HG02981 (cell line): ENCODE data around the gene DCXR.
A peak's percentile ranks its signal among the peaks of the same experiment; 100 is the strongest.

ENCODE experiments used
- ATAC-seq: cut with Tn5 transposase; IDR thresholded peaks from one replicate; pipeline ENCODE4 v1.9.1; 2021; ENCODE audit warnings: mild to moderate bottlenecking, moderate library complexity; ENCODE audit not compliant: unreplicated experiment

The DCXR gene

DNA sequence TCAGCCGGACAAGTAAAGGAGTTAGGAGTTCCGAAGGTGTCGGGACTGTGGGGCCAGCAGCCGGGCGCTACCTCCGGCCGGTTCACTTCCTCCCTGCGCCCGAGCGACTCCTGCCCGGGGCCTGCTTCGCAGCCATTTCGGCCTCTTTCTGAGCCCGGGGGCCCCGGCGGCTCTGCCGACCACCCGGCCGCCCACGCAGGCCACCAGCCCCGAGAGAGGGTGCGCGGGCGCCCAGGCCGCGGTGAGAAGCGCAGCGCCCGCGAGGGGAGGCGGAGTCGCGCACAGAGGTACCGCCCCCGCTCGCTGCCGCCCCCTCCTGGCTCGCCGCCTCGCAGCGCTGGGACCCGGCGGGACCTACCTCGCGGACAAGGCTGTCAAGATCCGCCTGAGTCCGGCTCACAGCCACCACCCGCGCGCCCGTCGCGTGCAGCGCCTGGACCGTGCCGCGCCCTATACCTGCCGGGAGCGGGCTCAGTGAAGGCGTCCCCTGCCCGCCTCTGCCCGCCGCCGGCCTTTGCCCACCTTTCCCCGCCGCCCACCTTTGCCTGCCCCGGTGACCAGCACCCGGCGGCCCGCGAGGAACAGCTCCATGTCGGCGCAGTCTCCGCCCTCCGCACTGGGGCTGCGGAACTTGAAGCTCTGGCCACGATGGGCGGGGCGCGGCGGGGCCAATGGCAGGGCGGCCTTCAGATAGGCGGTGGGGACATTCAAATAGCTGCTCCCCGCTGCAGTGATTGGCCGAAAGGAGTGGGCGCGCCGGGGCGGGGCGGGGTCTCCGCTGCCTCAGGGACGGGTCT lies at the start of gene DCXR:
Gene DCXR (minus strand): TSS at position 606 of the 797 bp plus-strand sequence. CDS start 15 bp downstream, at position 591.
- peak; percentile 85 for ATAC-seq

GRCh38 chr17:82085931-82086764 lies 48.7 kb upstream of the DCXR start:
- no peak for ATAC-seq

DNA sequence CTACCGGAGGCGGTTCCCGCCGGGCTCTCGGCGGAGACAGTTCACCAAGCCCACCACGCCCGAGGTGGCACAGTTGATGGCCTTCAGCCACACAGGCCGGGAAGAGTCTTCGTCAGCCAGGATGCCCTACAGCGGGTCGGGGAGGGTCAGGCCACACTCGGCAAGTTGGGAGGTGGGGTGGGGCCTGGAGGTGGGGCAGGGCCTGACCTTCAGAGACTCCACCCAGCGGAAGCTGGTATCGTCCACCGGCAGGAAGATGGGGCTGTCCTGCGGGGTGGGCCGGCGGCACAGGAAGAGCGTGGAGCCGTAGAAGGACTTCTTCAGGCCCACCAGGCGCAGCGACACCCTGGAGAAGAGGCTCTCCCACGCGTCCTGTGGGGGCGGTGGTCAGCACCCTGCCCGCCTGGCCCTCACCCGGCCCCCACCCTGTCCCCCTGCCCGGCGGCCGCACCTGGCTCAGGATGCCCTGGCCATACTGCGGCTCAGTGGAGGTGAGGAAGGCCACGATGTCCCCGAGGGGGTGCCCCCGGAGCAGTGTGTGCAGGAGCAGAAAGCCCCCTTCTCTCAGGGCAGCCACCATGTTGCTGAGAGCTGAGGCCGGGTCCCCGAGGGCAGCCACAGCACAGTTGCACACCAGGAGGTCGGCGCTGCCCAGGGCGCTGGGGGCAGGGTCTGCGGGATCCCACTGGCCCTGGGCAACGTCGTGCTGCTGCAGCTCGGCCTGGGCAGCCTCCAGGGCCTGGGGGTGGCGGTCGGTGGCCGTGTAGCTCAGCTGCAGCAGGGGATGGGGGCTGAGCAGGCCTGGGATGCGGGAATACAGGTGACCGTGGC lies 47.7 kb upstream of the DCXR start:
- no peak for ATAC-seq

DNA sequence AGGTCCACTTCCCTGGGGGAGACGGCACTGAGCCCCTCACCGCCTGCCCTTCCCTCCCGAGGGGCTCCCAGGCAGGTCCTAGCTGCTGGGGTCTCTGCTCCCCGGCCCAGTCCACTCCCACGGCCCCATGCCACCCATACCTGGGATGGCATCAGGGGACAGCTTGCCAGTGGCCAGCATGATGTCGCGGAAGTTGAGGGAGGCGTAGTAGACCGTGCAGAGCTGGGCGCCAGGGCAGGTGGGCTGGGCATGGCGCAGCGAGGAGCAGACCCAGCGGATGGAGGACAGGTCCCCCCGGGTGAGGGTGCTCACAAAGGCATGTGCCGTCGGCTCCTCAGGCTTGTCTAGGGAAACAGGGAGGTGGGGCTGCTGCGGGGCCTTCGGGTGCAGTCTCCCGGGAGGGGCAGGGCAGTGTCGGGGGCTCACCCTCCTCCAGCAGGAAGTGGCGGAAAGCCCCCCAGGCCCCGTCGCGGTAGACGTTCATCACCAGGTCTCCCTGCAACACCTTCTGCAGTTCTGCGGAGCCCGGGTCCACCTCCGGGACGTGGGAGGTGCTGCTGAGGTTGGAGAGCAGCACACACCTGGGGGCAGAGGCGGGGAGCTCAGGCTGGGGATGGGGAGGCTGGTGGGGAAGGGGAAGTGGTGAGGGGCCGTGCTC lies 47.0 kb upstream of the DCXR start:
- ATAC-seq: no peak

DNA sequence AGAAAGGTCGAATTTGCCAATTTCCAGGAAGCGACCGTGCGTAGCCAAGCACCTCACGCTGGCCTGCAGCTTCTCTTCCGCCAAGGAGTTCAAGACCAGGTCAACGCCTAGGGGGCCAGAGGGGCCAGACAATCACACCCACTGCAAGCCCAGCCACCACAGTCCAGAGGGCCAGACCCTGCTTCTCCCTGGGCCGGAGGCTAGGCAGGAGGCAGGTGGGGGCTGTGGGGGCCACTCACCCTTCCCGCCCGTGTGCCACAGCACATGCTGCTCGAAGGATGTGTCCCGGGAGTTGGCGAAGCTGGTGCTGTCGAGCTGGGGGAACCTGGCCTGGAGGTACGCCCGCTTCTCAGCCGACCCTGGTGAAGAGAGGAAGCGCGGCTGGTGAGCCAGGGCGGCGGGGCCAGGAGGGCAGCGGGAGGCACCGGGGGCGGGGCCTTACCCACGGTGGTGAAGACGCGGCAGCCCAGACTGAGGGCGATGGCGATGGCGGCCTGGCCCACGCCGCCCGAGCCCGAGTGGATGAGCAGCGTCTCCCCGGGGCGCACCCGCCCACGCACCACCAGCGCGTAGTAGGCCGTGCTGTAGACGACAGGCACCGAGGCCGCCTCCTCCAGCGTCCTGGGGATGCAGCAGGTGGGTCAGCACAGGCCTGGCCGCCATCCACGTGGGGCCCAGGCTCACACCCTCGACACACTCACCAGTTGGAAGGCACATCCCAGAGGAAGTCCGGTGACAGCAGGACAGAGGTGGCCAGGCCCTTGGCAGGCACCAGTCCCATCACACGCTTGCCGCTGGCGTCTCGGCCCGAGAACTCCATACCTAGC lies 46.2 kb upstream of the DCXR start:
- ATAC-seq: no peak

DNA sequence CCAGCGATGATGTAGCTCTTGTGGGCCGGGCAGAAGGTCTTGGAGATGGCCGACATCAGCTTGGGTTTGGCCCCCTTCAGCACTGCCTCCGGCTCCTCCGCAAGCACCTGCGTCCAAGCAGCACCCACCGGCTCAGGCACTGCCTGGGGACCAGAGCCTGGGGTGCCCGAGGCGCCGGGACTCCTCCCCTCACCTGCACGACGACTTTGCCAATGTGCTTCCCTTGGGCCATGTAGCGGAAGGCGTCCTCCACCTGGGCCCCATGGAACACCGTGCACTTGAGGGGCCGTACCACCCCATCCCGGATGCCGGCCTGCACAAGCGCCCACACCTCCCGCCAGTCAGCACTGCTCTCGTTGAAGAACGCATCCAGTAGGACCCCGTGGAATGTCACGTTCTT lies 45.5 kb upstream of the DCXR start:
- ATAC-seq: no peak

DNA sequence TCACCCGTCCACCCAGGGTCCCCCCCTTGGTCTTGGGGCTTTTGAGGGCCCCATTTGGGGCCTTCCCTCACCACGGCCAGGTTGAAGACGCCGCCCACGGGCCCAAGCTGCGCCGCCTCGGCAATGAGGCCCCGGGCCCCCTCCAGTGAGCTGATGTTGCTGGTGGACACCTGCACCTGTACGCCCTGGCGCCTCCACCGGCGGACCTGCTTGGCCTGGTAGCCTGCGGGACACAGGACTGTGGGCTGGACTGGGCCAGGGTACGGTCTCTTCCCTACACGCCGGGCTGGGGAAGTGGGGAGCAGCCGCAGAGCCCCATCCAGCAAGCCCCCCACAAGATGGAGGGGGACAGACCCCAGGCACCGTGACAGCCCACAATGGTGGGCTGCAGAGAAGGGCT lies 45.0 kb upstream of the DCXR start:
- ATAC-seq: no peak

DNA sequence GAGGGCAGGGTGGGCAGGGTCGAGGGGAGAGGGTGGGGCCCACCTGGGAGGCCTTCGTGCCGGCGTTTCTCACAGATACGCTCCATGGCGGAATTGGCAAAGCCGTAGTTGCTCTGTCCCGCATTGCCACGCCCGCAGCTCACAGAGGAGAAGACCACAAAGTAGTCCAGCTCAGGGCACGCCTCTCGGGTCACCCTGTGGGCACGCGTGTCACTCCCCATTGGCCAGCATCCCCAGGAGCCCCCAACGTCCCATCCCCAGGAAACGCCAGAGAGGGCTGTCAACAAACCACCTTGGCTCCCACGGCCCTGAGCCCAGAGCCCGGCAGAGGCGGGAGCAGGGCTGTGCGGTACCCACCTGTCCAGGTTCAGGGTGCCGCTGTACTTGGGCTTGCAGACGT lies 44.5 kb upstream of the DCXR start:
- ATAC-seq: no peak

- ATAC-seq: no peak
Observed at GRCh38 chr17:82081546-82081945, 44.0 kb upstream of the DCXR start.

GRCh38 chr17:82080789-82081464 lies 43.4 kb upstream of the DCXR start:
- no peak for ATAC-seq

DNA sequence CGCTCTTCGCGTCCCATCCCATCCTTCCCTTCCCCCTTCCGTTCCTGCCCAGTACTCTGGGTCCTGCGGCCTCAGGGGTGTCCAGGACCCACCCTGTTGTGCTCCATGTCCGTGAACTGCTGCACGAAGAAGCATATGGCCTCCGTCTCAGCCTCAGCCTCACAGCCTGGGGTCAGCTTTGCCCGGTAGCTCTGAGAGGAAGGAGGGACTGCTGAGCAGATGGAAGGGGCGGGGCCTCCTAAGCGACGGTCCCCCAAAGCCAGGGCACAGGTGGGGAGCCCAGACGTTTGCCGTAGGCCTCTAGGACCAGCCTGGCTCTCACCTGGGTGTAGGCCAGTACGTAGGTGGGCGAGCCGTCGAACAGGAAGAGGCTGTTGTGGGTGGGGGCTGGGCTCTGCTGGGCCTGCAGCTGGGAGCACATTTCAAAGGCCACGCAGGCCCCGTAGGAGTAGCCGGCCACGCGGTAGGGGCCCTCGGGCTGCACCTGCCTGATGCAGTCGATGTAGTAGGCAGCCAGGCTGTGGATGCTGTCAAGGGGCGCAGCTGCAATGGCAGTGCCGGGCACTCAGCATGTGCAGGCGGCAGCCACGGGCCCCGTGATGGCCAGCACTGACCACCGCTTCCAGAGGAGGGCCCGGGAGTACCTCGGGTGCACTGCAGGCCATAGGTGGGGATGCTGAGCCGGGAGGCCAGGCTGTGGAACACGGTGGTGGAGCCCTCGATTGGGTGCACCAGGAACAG lies 42.7 kb upstream of the DCXR start:
- no peak for ATAC-seq

GRCh38 chr17:82079001-82079677 lies 41.6 kb upstream of the DCXR start:
- ATAC-seq: no peak

- no peak for ATAC-seq
Observed at GRCh38 chr17:82078433-82078832, 40.9 kb upstream of the DCXR start.

DNA sequence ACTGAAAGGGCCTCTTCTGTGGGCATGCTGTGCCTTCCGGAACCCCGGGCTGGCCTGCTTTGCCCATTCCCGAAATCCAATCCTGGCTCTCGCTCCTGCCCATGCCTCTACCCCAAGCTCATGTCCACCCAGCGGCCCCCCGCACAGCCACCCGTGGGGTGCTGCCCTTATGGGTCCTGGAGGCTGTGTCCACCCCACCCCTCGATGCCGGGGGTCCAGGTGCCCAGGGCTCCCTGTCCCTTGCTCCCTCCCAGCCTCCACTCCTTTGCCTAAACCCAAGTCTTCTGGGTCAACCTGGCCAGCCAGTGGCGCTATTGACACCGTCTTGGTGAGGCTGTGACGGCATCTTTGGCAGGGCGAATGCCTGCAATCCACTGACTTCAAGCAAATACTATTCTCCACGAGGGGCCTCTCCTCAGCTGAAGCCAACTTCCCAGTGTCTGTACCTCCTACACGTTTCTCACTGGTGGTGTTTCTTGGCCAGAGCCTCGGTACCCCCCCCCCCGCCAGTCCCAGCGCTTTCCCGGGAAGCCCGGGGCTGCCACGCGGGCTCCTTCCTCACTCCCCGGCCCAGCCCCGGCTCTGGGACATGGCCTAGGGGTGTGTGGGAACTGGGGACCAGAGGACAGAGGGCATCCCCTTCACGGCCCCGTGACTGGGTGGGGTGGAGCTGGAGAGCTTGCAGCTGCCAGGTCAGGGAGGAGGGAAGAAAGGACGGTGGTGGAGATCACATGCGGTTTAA lies 40.3 kb upstream of the DCXR start:
- no peak for ATAC-seq

DNA sequence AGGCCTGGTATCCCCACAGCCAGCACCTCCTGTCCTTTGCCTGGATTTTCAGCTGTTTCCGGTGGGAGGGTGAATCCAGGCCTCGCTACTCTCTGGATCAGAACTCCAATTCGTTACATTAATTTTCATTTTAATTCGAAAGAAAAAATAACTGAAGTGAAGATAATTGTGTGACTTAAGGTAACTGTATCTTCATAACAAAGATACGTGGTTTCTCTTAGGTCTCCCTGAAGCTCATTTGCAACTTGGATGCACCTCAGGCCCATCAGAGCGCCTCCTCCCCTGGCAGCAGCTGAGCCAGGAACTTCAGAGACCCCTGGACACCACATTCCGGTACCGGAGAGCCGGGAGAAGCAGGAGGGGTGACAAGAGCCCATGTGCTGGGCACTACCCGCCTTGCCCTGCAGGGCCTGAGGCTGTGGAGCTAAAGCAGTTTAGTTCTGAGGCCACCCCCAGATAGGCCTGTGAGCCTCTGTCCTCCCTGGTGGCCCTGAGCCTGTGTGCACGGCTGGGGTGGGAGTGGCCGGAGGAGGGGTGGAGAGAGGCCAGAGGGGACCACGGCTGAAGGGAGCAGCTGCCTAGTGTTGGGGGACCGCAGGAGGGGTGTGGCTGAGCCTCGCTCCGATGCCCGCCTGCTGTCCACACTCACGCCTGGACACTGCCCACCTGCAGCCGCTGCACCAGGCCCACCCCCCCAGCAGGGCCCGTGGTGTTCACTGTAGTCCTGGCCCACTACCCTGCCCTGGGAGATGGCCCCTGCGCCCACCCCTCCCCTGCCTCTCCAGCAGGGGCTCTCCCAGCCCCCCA lies 39.5 kb upstream of the DCXR start:
- no peak for ATAC-seq

GRCh38 chr17:82076018-82076784 lies 38.7 kb upstream of the DCXR start:
- ATAC-seq: no peak
